ENCODE data around the gene CBFA2T2.

The CBFA2T2 gene

GRCh38 chr20:33669873-33670640, 180.2 kb downstream of the CBFA2T2 start:
- DNase-seq: no peak

- DNase-seq: no peak
Measured at GRCh38 chr20:33670715-33671499, 181.0 kb downstream of the CBFA2T2 start.

- no peak for DNase-seq
Measured at GRCh38 chr20:33671573-33672288, 181.8 kb downstream of the CBFA2T2 start.

GRCh38 chr20:33672426-33673113, 182.7 kb downstream of the CBFA2T2 start:
- no peak for DNase-seq

GRCh38 chr20:33673114-33673409, 183.2 kb downstream of the CBFA2T2 start:
- DNase-seq: no peak

GRCh38 chr20:33673410-33674293, 183.8 kb downstream of the CBFA2T2 start:
- DNase-seq: peak in 1 of 2 donors; percentile 27

GRCh38 chr20:33674294-33675135, 184.6 kb downstream of the CBFA2T2 start, which contains the start of gene NECAB3:
Gene NECAB3 (minus strand): TSS chr20:33674428. CDS start chr20:33674352, 76 bp downstream.
- peak; percentile 61 to 66 for DNase-seq

- DNase-seq: no peak
Measured at GRCh38 chr20:33675136-33675959, 185.5 kb downstream of the CBFA2T2 start.

GRCh38 chr20:33676121-33676520, 186.2 kb downstream of the CBFA2T2 start:
- no peak for DNase-seq

GRCh38 chr20:33676652-33677645, 187.1 kb downstream of the CBFA2T2 start:
- no peak for DNase-seq

- DNase-seq: no peak
Measured at GRCh38 chr20:33677991-33678702, 188.3 kb downstream of the CBFA2T2 start.

GRCh38 chr20:33679758-33680485, 190.0 kb downstream of the CBFA2T2 start:
- DNase-seq: peak in 1 of 2 donors; percentile 31

GRCh38 chr20:33680686-33681085, 190.8 kb downstream of the CBFA2T2 start:
- DNase-seq: no peak

- no peak for DNase-seq
Measured at GRCh38 chr20:33681288-33681687, 191.4 kb downstream of the CBFA2T2 start.

- DNase-seq: no peak
Measured at GRCh38 chr20:33681728-33682353, 191.9 kb downstream of the CBFA2T2 start.

- no peak for DNase-seq
Measured at GRCh38 chr20:33684533-33685327, 194.8 kb downstream of the CBFA2T2 start.

Measured in stimulated activated CD4-positive, alpha-beta T cell treated with anti-CD3 and anti-CD28 coated beads, Interleukin-2, amount 100 ng/mL, for 48 hours (primary cell).